Measurements from ENCODE around the gene S100A5.

DNA sequence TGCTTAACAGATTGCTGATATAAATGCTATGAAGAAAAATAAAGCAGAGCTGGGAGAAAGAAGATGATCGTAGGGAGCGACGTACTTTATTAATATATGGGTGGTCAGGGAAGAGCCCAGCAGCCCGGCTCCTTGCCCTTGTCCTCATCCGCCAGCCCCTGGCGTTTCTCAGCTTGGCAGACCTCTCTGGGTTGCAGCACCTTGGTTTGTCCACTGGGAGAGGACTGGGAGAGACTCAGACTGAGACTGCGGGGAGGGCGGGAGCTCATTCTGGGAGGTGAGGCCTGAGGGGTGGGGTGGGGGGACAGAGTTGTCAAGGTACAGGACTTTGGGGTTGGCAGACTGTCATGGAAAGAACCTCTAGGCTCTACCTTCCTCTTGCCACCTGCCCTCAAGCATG lies 11.6 kb upstream of the S100A5 start:
- TF ChIP-seq, protein P1, sequence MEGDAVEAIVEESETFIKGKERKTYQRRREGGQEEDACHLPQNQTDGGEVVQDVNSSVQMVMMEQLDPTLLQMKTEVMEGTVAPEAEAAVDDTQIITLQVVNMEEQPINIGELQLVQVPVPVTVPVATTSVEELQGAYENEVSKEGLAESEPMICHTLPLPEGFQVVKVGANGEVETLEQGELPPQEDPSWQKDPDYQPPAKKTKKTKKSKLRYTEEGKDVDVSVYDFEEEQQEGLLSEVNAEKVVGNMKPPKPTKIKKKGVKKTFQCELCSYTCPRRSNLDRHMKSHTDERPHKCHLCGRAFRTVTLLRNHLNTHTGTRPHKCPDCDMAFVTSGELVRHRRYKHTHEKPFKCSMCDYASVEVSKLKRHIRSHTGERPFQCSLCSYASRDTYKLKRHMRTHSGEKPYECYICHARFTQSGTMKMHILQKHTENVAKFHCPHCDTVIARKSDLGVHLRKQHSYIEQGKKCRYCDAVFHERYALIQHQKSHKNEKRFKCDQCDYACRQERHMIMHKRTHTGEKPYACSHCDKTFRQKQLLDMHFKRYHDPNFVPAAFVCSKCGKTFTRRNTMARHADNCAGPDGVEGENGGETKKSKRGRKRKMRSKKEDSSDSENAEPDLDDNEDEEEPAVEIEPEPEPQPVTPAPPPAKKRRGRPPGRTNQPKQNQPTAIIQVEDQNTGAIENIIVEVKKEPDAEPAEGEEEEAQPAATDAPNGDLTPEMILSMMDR (IDR thresholded peaks at IDR 0.05): no peak
- TF ChIP-seq POLR2A (IDR thresholded peaks at IDR 0.05): no peak

All from breast epithelium (tissue), 3 donors.